PC-9 (cell line): Measurements from ENCODE around the gene DAPK1.

Source experiments
- EZH2 ChIP-seq: fragments of 200-600 bp; sonication (generic); IDR thresholded peaks from 2 replicates; pipeline ENCODE4 v1.8.0; 2017; ENCODE audit warnings: antibody characterized with exemption, low read depth
- TF ChIP-seq, protein P1 (sequence below): fragments of 200-600 bp; sonication (generic); conservative IDR thresholded peaks from 2 replicates; pipeline ENCODE4 v1.6.1; 2017; ENCODE audit warnings: mixed run types, antibody characterized with exemption, mild to moderate bottlenecking, moderate library complexity

DNA sequence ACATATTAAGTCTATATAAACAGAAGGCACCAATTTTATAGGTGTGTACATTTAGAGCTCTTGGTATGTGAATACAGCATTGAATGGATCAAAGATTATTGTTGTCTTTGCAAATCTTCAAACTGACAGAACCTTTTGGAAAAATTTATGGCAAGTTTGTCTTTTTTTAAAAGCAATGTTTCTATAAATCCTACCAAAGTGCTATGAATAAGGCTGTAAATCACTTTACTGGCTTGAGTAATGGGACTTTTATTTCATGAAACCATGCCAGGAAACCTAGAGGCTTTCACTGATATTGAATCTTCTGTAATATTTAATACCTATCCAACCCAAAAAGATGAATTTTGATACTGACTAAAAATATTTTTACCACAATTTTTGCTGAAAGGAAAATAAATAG lies 7.4 kb upstream of the DAPK1 start:
- no peak for TF ChIP-seq EZH2
- TF ChIP-seq, protein P1, sequence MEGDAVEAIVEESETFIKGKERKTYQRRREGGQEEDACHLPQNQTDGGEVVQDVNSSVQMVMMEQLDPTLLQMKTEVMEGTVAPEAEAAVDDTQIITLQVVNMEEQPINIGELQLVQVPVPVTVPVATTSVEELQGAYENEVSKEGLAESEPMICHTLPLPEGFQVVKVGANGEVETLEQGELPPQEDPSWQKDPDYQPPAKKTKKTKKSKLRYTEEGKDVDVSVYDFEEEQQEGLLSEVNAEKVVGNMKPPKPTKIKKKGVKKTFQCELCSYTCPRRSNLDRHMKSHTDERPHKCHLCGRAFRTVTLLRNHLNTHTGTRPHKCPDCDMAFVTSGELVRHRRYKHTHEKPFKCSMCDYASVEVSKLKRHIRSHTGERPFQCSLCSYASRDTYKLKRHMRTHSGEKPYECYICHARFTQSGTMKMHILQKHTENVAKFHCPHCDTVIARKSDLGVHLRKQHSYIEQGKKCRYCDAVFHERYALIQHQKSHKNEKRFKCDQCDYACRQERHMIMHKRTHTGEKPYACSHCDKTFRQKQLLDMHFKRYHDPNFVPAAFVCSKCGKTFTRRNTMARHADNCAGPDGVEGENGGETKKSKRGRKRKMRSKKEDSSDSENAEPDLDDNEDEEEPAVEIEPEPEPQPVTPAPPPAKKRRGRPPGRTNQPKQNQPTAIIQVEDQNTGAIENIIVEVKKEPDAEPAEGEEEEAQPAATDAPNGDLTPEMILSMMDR: no peak
